Cardiac muscle cell (in vitro differentiated cells and primary cell): Measurements from ENCODE around the gene SYNPO2L. TPM values are rescaled to one million over a fixed set of nuclear protein-coding genes. Genes with fewer than 3 reads are reported as not detected.
"Not testable (repeated sequence)": the region's sequence is repeated elsewhere in the genome, so short reads cannot be mapped to it uniquely, and the experiment has no call there.

Experiments
- DNase-seq, 2 donors: peaks; one replicate each; pipeline versions ENCODE4 v3.0.0 to v3.0.0-alpha.2; 2010 to 2017; ENCODE audit warnings: low read depth in 1 of 2, low spot score in 1 of 2
- H3K27ac ChIP-seq: fragments of 200-600 bp; sonication (generic); 2 replicates; pipeline ENCODE4 v1.5.1; 2016
- H3K27me3 ChIP-seq: fragments of 200-600 bp; sonication (generic); 2 replicates; pipeline ENCODE4 v1.6.0; 2016; ENCODE audit warnings: control low read depth
- H3K36me3 ChIP-seq: fragments of 200-600 bp; sonication (generic); 2 replicates; pipeline ENCODE4 v1.5.1; 2016; ENCODE audit warnings: control low read depth
- H3K4me1 ChIP-seq: fragments of 200-600 bp; sonication (generic); 2 replicates; pipeline ENCODE4 v1.8.1; 2017; ENCODE audit warnings: low read depth, mild to moderate bottlenecking, mixed run types
- H3K4me3 ChIP-seq: fragments of 200-600 bp; sonication (generic); 2 replicates; pipeline ENCODE4 v1.5.1; 2016; ENCODE audit warnings: mild to moderate bottlenecking
- H3K9me3 ChIP-seq: fragments of 200-600 bp; sonication (generic); 2 replicates; pipeline ENCODE4 v1.5.1; 2017; ENCODE audit warnings: low read depth, mild to moderate bottlenecking, control low read depth
- polyA plus RNA-seq: library from polyadenylated mRNA; unstranded; fragments of >200 nt; fragmentation: Nextera tagmentation; extraction: Ambion mirVana; gene quantifications from 2 replicates; pipeline ENCODE4 v1.2.1, GENCODE V29; 2016
- total RNA-seq: library from RNA; depleted of rRNA; stranded (reverse); fragments of >200 nt; gene quantifications from 2 replicates; pipeline ENCODE4 v1.2.3, GENCODE V29; 2016
- TF ChIP-seq, protein P1 (sequence below): IDR thresholded peaks from 2 replicates; pipeline ENCODE4 v1.5.1; 2012; ENCODE audit warnings: low read depth, mild to moderate bottlenecking, low read length

Gene SYNPO2L
- total and polyA plus RNA-seq, 2 experiments from 2014 or later = 13.6 to 33.6 TPM

DNA sequence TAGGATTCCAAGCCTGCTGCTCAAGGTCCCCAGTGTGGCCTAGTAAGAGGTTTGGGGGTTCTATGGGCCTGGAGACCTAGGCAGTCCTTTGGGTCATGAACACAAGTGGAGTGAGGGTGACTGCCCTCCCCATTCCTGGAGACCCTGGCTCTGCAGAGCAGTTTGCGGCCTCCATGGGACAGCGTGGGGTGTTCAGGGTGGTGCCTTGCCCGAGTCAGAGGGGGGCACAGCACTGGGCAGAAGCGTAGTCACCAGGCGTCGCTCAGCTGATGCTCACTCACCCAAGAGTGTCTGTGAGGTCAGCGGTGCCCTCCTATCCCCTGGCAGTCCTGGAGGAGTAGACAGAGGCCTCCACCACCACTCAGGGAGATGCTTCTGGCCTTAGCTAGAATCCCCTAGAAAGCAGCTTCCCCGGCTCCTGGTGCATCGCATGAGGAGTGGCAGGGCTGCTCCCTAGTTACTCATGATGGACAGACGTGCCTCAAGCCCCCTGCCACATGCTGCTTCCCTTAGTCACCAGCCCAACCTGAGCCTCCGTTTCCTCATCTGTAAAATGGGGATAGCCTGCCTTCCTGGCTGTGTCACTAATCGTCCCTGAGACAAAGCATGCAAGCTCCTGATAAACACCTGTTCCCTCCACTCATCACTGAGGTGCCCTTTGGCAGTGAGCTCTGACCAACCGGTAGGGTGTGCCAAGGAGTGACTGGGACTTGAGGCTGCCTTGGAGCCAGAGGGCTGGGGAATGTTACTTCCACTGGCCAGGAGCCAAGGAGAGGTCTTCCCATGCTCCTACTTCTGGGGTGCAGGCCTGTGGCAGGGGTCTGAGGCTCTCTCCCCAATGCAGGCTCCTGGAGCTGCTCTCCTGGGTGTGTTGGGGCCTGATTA lies 8.6 kb upstream of the SYNPO2L start:
- H3K4me1 ChIP-seq, DNase-seq, H3K36me3 ChIP-seq, H3K9me3 ChIP-seq, H3K4me3 ChIP-seq, H3K27ac ChIP-seq, H3K27me3 ChIP-seq: not testable (repeated sequence)

DNA sequence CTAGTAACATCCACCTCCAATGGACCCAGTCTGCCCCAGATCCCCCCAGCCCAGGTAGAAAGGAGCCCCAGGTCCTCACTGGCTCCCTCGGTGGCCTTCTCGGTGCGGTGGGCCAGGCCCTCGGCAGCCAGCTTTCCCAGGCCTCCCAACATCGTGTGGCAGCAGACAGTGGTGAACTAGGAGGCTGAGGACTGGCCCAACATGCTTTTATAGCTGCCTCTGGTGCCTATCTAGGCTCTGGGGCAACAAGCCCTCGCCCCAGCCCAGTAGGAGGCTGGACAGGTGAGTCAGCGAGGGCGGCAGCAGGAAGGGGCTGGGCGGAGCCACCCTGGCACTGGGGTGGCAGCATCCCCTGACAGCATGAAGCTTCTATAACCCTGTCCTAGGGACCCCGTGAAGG lies 7.8 kb upstream of the SYNPO2L start:
- H3K9me3 ChIP-seq, H3K4me3 ChIP-seq, H3K4me1 ChIP-seq, H3K36me3 ChIP-seq, H3K27ac ChIP-seq, H3K27me3 ChIP-seq, DNase-seq: not testable (repeated sequence)

DNA sequence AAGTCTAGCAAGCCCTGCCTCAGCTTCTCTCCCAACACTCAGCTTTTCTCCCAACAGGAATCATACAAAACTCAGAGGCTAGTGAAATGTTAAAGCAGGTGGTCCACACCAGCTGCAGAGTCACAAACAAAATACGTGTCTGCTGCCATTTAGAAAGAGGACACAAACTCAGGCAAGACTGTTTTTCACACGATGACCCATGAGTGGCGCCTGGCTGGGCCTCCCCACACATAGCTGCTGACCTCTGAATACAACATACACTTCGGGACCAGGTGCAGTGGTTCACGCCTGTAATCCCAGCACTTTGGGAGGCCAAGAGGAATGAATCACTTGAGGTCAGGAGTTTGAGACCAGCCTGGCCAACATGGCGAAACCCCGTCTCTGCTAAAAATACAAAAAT lies 6.9 kb upstream of the SYNPO2L start:
- H3K4me3 ChIP-seq, H3K4me1 ChIP-seq, H3K9me3 ChIP-seq, H3K36me3 ChIP-seq, H3K27me3 ChIP-seq, H3K27ac ChIP-seq, DNase-seq: not testable (repeated sequence)

DNA sequence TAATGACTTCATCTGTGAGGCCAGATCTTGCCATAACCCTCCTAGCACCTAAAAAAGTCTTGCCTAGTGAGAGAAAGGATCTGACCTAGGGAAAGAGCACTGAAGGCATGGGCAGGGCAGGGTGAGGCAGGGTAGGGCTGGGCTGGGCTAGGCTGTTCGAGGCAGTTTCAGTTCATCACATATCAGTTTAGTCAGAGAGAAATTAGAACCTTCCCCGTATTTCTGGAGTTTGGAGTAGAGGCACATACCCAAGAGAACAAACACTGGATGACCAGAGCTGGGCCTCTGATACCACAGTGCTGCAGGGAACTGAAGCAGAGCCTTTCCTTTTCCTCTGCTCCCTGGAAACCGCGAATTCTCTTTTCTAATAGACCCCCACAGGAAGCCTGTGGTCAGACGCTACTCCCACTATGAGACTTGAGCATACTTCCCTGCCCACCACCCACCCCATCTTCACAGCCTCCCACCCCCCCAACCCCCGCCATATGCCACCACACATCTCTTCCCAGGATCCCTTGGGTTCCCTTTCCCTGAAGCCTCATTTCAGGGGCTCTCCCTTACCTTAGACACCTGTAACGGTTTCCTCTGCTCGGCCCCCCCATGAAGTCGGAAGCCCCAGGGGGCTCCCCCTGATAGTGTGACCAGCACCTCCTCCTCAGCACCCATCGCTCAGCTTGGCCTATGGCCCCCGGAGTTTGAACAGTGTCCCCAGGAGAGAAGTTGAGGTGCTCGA lies 406 bp downstream of the SYNPO2L start:
- no peaks in the 10 kb centered on the region for H3K27me3 ChIP-seq
- no peak for DNase-seq
- no peak overlapping the region for H3K4me3 ChIP-seq
- TF ChIP-seq, protein P1, sequence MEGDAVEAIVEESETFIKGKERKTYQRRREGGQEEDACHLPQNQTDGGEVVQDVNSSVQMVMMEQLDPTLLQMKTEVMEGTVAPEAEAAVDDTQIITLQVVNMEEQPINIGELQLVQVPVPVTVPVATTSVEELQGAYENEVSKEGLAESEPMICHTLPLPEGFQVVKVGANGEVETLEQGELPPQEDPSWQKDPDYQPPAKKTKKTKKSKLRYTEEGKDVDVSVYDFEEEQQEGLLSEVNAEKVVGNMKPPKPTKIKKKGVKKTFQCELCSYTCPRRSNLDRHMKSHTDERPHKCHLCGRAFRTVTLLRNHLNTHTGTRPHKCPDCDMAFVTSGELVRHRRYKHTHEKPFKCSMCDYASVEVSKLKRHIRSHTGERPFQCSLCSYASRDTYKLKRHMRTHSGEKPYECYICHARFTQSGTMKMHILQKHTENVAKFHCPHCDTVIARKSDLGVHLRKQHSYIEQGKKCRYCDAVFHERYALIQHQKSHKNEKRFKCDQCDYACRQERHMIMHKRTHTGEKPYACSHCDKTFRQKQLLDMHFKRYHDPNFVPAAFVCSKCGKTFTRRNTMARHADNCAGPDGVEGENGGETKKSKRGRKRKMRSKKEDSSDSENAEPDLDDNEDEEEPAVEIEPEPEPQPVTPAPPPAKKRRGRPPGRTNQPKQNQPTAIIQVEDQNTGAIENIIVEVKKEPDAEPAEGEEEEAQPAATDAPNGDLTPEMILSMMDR = no peak
- H3K27ac ChIP-seq = peak overlapping the region; percentile 100
- no peaks in the 10 kb centered on the region for H3K36me3 ChIP-seq
- H3K9me3 ChIP-seq = no peaks in the 10 kb centered on the region
- peaks cover 47% of the 10 kb centered on the region for H3K4me1 ChIP-seq

DNA sequence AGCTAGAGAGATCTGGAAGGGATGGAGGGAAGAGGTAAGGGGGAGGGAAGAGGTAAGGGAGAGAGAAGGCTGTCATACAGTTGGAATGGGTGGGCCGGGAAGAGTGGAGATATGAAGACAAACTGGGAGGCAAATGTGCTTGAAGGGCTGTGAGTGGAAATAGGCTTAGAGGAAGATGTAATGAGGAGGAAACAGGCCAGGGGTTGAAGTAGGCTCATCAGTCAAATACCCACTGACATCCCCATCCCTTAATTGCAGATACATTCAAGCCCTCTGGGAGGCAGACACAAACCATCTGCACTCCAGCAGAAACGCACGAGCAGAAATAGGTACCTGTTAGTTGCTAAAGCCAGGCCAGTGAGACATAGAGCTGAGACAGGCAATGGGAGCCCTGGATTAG lies 2.1 kb downstream of the SYNPO2L start:
- H3K27ac ChIP-seq = peak overlapping the region; percentile 100
- H3K36me3 ChIP-seq = no peaks in the 10 kb centered on the region
- H3K27me3 ChIP-seq = no peaks in the 10 kb centered on the region
- peaks cover 61% of the 10 kb centered on the region for H3K4me1 ChIP-seq
- TF ChIP-seq, protein P1 = no peak
- H3K4me3 ChIP-seq = no peak overlapping the region
- peak; percentile 41 to 69 for DNase-seq
- H3K9me3 ChIP-seq = no peaks in the 10 kb centered on the region

DNA sequence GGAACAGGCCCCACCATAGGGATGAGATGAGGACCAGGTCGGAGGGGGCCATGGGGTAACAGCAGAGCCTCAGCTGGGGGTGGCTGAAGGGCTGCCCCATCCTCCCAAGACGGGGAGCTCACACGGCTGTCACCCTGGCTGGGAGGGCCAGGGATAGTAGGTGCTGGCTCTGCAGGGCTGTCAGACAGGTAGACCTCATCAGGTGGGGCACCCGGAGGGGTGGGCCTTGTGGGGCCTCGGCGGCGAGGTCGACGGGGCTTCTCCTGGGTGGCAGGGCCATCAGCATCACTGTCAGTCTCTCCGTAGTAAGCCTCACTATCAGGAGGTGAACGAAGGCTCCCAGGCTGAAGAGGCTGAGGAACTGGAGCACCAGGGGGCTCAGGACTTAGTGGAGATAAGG lies 2.6 kb downstream of the SYNPO2L start:
- DNase-seq = no peak
- Histone ChIP-seq H3K4me1 (peaks cover 66% of the 10 kb centered on the region), H3K9me3 (no peaks in the 10 kb centered on the region), H3K27ac (peak overlapping the region; percentile 100), H3K27me3 (no peaks in the 10 kb centered on the region), H3K36me3 (no peaks in the 10 kb centered on the region), H3K4me3 (no peak overlapping the region)
- TF ChIP-seq, protein P1 = no peak
